Liver (tissue), 9 donors: ENCODE results near the gene ME2. TPM values are rescaled to one million over a fixed set of nuclear protein-coding genes. Genes with fewer than 3 reads are reported as not detected.
A peak's percentile ranks its signal among the peaks of the same experiment; 100 is the strongest.

ENCODE experiments used
- DNase-seq: peaks from one replicate; pipeline ENCODE4 v3.0.0-alpha.2; 2017; ENCODE audit warnings: low spot score
- H3K27ac ChIP-seq, 2 donors: one replicate each; pipeline ENCODE4 v1.7.0; 2013; ENCODE audit warnings: inconsistent platforms in 2 of 2, low read length in 2 of 2, control low read depth in 1 of 2, low read depth in 1 of 2, mild to moderate bottlenecking in 1 of 2
- H3K27me3 ChIP-seq, 4 donors: one replicate each; pipeline versions ENCODE4 v1.6.1 to v1.7.0; 2013; ENCODE audit warnings: low read length in 3 of 4, inconsistent platforms in 1 of 4, mild to moderate bottlenecking in 1 of 4, moderate library complexity in 1 of 4; ENCODE audit not compliant: control insufficient read depth in 4 of 4, insufficient read depth in 4 of 4
- H3K36me3 ChIP-seq, 4 donors: one replicate each; pipeline versions ENCODE4 v1.6.1 to v1.7.0; 2013; ENCODE audit warnings: low read length in 3 of 4, mild to moderate bottlenecking in 3 of 4, low read depth in 1 of 4, moderate library complexity in 1 of 4; ENCODE audit not compliant: control insufficient read depth in 4 of 4, insufficient read depth in 3 of 4
- H3K4me1 ChIP-seq, 4 donors: one replicate each; pipeline versions ENCODE4 v1.6.1 to v1.7.0; 2013; ENCODE audit warnings: low read length in 3 of 4, mild to moderate bottlenecking in 3 of 4, moderate library complexity in 1 of 4; ENCODE audit not compliant: control insufficient read depth in 4 of 4, insufficient read depth in 4 of 4
- H3K4me3 ChIP-seq, 3 donors: one replicate each; pipeline versions ENCODE4 v1.6.1 to v1.7.0; 2013; ENCODE audit warnings: low read length in 3 of 3, control low read depth in 1 of 3, low read depth in 1 of 3, mild to moderate bottlenecking in 1 of 3
- H3K9ac ChIP-seq, 2 donors: one replicate each; pipeline ENCODE4 v1.7.0; 2013; ENCODE audit warnings: low read length in 2 of 2, mild to moderate bottlenecking in 2 of 2, moderate library complexity in 2 of 2, control low read depth in 1 of 2, low read depth in 1 of 2
- H3K9me3 ChIP-seq, 4 donors: one replicate each; pipeline versions ENCODE4 v1.6.1 to v1.7.0; 2013; ENCODE audit warnings: low read length in 3 of 4; ENCODE audit not compliant: control insufficient read depth in 4 of 4
- CTCF ChIP-seq: fragments of 150-350 bp; IDR thresholded peaks from 2 replicates; pipeline ENCODE4 v1.5.1; 2017; ENCODE audit warnings: improper control_type of control experiment, low read depth, low read length; ENCODE audit not compliant: missing input control
- EGR1 ChIP-seq, 2 donors: IDR thresholded peaks; 2 replicates each; pipeline ENCODE4 v1.6.1; 2016 to 2018; ENCODE audit warnings: antibody characterized with exemption in 2 of 2, low read depth in 2 of 2
- FOXA1 ChIP-seq: IDR thresholded peaks from 2 replicates; pipeline ENCODE4 v1.6.1; 2016; ENCODE audit warnings: antibody characterized with exemption
- FOXA2 ChIP-seq: IDR thresholded peaks from 2 replicates; pipeline ENCODE4 v1.6.1; 2016; ENCODE audit warnings: antibody characterized with exemption
- HNF4G ChIP-seq: IDR thresholded peaks from 2 replicates; pipeline ENCODE4 v1.6.1; 2016; ENCODE audit warnings: antibody characterized with exemption
- MAX ChIP-seq: IDR thresholded peaks from 2 replicates; pipeline ENCODE4 v1.6.1; 2016; ENCODE audit warnings: antibody characterized with exemption
- NR2F2 ChIP-seq: IDR thresholded peaks from 2 replicates; pipeline ENCODE4 v1.6.1; 2016; ENCODE audit warnings: antibody characterized with exemption
- REST ChIP-seq: IDR thresholded peaks from 2 replicates; pipeline ENCODE4 v1.6.1; 2016; ENCODE audit warnings: antibody characterized with exemption, mild to moderate bottlenecking
- SP1 ChIP-seq: IDR thresholded peaks from 2 replicates; pipeline ENCODE4 v1.6.1; 2018; ENCODE audit warnings: antibody characterized with exemption, mild to moderate bottlenecking
- ZBTB33 ChIP-seq: IDR thresholded peaks from 2 replicates; pipeline ENCODE4 v1.6.1; 2016; ENCODE audit warnings: antibody characterized with exemption
- WGBS: extraction: QIAGEN DNeasy Blood & Tissue Kit; methylation state at CpG from one replicate; pipeline ENCODE4 v1.1.7; 2013; 5-methylcytosine and 5-hydroxymethylcytosine counted together
- polyA plus RNA-seq, 2 donors: library from polyadenylated mRNA; stranded (reverse) in 1 of 2; unstranded in 1 of 2; fragments of 200-250 nt in 1 of 2; fragments of >200 nt in 1 of 2; fragmentation: Nextera tagmentation in 1 of 2; extraction: Ambion mirVana in 1 of 2; gene quantifications; one replicate each; pipeline versions ENCODE4 v1.2.1 to v1.2.3, GENCODE V29; 2013 to 2015
- total RNA-seq, 2 donors: library from RNA; depleted of rRNA; stranded (reverse); fragments of >200 nt; gene quantifications; one replicate each; pipeline ENCODE4 v1.2.3, GENCODE V29; 2014
- donor health status: healthy.
- donor health status: healthy.
- donor health status: healthy.
- donor health status: healthy.
- donor health status: healthy.

ME2 gene
- total and polyA plus RNA-seq, 4 donors: 9.0 to 33.8 (median 16.1) TPM

- H3K4me3 ChIP-seq: no peak overlapping the region
- DNase-seq: no peak
- peaks cover 0 to 6% (median under 1%) of the 10 kb centered on the region in 4 donors for H3K4me1 ChIP-seq
- H3K9me3 ChIP-seq: no peaks in the 10 kb centered on the region
- no peak overlapping the region for H3K9ac ChIP-seq
- 82% methylated on average over 7 of the region's 7 CpGs for WGBS
- no peaks in the 10 kb centered on the region for H3K36me3 ChIP-seq
- TF ChIP-seq MAX (no peak), FOXA1 (no peak), ZBTB33 (no peak), SP1 (no peak), CTCF (no peak)
- no peak overlapping the region for H3K27ac ChIP-seq
- no peaks in the 10 kb centered on the region for H3K27me3 ChIP-seq
Measured at GRCh38 chr18:50848061-50848551, 30.8 kb upstream of the ME2 start.

- H3K27ac ChIP-seq: no peak overlapping the region
- H3K4me3 ChIP-seq: no peak overlapping the region
- no peak for DNase-seq
- no peaks in the 10 kb centered on the region for H3K27me3 ChIP-seq
- no peak for TF ChIP-seq HNF4G
- no peak for TF ChIP-seq REST
- TF ChIP-seq NR2F2: no peak
- TF ChIP-seq MAX: no peak
- TF ChIP-seq FOXA2: no peak
- H3K9ac ChIP-seq: no peak overlapping the region
- H3K36me3 ChIP-seq: no peaks in the 10 kb centered on the region
- peaks cover 1 to 15% (median 7%) of the 10 kb centered on the region in 4 donors for H3K4me1 ChIP-seq
- no peaks in the 10 kb centered on the region for H3K9me3 ChIP-seq
- WGBS: 85% methylated on average over 1 of the region's 1 CpG
Measured at GRCh38 chr18:50848991-50849390, 29.9 kb upstream of the ME2 start.

GRCh38 chr18:50849419-50849821 is 29.5 kb upstream of the ME2 start:
- no peak overlapping the region for H3K4me3 ChIP-seq
- no peaks in the 10 kb centered on the region for H3K36me3 ChIP-seq
- H3K9ac ChIP-seq: no peak overlapping the region
- 77% methylated on average over 3 of the region's 3 CpGs for WGBS
- H3K4me1 ChIP-seq: peaks cover 2 to 19% (median 11%) of the 10 kb centered on the region in 4 donors
- no peak overlapping the region for H3K27ac ChIP-seq
- no peak for DNase-seq
- TF ChIP-seq NR2F2 (peak; percentile 44), MAX (peak; percentile 25), EGR1 (IDR thresholded peaks at IDR 0.05; ENCODE audit: low read depth in 2 of 2) (no peak)
- H3K27me3 ChIP-seq: no peaks in the 10 kb centered on the region
- H3K9me3 ChIP-seq: no peaks in the 10 kb centered on the region
